SK-N-SH (cell line): Measurements from ENCODE around the gene EEF1G. TPM values are rescaled to one million over a fixed set of nuclear protein-coding genes. Genes with fewer than 3 reads are reported as not detected.

ENCODE experiments used
- CTCF ChIA-PET: fragments of 300-600, 350-600 bp; formaldehyde crosslinking; extraction: SDS; loops from one replicate; lab custom pipeline; 2021; lab: Yijun Ruan, JAX
- POLR2A ChIA-PET: fragments of 350-600 bp; sonication (Branson Sonifier 250); formaldehyde crosslinking; extraction: SDS; loops from one replicate; lab custom pipeline; 2020; ENCODE audit warnings: antibody characterized with exemption, inconsistent platforms; lab: Yijun Ruan, JAX
- DNase-seq: peaks from one replicate; pipeline ENCODE4 v3.0.0; 2012
- H2AFZ ChIP-seq: fragments of 200-600 bp; sonication (generic); 2 replicates; pipeline ENCODE4 v1.8.1; 2016; ENCODE audit warnings: antibody characterized with exemption, mild to moderate bottlenecking, low read depth
- H3F3A ChIP-seq: fragments of 200-600 bp; sonication (generic); replicated peaks from 2 replicates; pipeline ENCODE3; 2016; ENCODE audit warnings: antibody characterized with exemption, mild to moderate bottlenecking; ENCODE audit not compliant: insufficient read depth
- H3K27ac ChIP-seq, 2 experiments: fragments of 200-500 bp in 1 of 2; fragments of 200-600 bp in 1 of 2; sonication (Bioruptor generic) in 1 of 2; sonication (generic), shearing (Covaris generic) in 1 of 2; 2 replicates each; pipeline versions ENCODE4 v1.5.1 to v1.6.1; 2014 to 2016; ENCODE audit warnings: low read depth in 2 of 2, inconsistent platforms in 1 of 2, low read length in 1 of 2, mild to moderate bottlenecking in 1 of 2, mixed read lengths in 1 of 2
- H3K27me3 ChIP-seq: fragments of 200-600 bp; sonication (generic), shearing (Covaris generic); 2 replicates; pipeline ENCODE4 v1.6.1; 2016; ENCODE audit warnings: mixed run types; ENCODE audit not compliant: insufficient read depth
- H3K36me3 ChIP-seq, 2 experiments: fragments of 200-500 bp in 1 of 2; fragments of 200-600 bp in 1 of 2; sonication (Bioruptor generic) in 1 of 2; sonication (generic) in 1 of 2; replicated peaks in 1 of 2; 2 replicates each; pipeline versions ENCODE3 to v1.5.1; 2014 to 2016; ENCODE audit warnings: low read length in 1 of 2, mild to moderate bottlenecking in 1 of 2; ENCODE audit not compliant: insufficient read depth in 2 of 2, control insufficient read depth in 1 of 2
- H3K4me1 ChIP-seq, 2 experiments: fragments of 200-500 bp in 1 of 2; fragments of 200-600 bp in 1 of 2; sonication (Bioruptor generic) in 1 of 2; sonication (generic), shearing (Covaris generic) in 1 of 2; 2 replicates each; pipeline versions ENCODE4 v1.5.1 to v1.6.1; 2014 to 2016; ENCODE audit warnings: low read depth in 1 of 2, low read length in 1 of 2, mixed run types in 1 of 2; ENCODE audit not compliant: insufficient read depth in 2 of 2, control insufficient read depth in 1 of 2
- H3K4me2 ChIP-seq: fragments of 200-600 bp; sonication (generic), shearing (Covaris generic); 2 replicates; pipeline ENCODE4 v1.6.1; 2017; ENCODE audit warnings: mixed run types
- H3K4me3 ChIP-seq, 2 experiments: fragments of 200-500 bp in 1 of 2; fragments of 200-600 bp in 1 of 2; sonication (Bioruptor generic) in 1 of 2; sonication (generic), shearing (Covaris generic) in 1 of 2; 2 replicates each; pipeline versions ENCODE4 v1.5.1 to v1.8.1; 2014 to 2016; ENCODE audit warnings: low read depth in 2 of 2, inconsistent platforms in 1 of 2, low read length in 1 of 2, mild to moderate bottlenecking in 1 of 2, mixed read lengths in 1 of 2, moderate library complexity in 1 of 2
- H3K79me2 ChIP-seq: fragments of 200-600 bp; sonication (generic); 2 replicates; pipeline ENCODE4 v1.8.1; 2017; ENCODE audit warnings: mild to moderate bottlenecking; ENCODE audit not compliant: insufficient read depth
- H3K9ac ChIP-seq: fragments of 200-600 bp; sonication (generic); 2 replicates; pipeline ENCODE4 v1.6.1; 2017; ENCODE audit warnings: mixed run types
- H3K9me2 ChIP-seq: fragments of 200-600 bp; sonication (generic); 2 replicates; pipeline ENCODE4 v1.6.1; 2017; ENCODE audit warnings: mixed run types
- H3K9me3 ChIP-seq: fragments of 200-600 bp; sonication (generic); 2 replicates; pipeline ENCODE4 v1.6.1; 2017; ENCODE audit warnings: mixed run types, mild to moderate bottlenecking, moderate library complexity
- H4K20me1 ChIP-seq: fragments of 200-600 bp; sonication (generic); 2 replicates; pipeline ENCODE4 v1.6.1; 2017; ENCODE audit warnings: mild to moderate bottlenecking, mixed run types; ENCODE audit not compliant: insufficient read depth
- CHD2 ChIP-seq: fragments of 150-350 bp; IDR thresholded peaks from 2 replicates; pipeline ENCODE4 v1.6.1; 2018; ENCODE audit warnings: low read length; ENCODE audit not compliant: partially characterized antibody
- CTCF ChIP-seq: fragments of 200-600 bp; sonication (generic); IDR thresholded peaks from 2 replicates; pipeline ENCODE4 v1.6.1; 2017; ENCODE audit warnings: antibody characterized with exemption, mild to moderate bottlenecking, moderate library complexity
- EZH2phosphoT487 ChIP-seq: fragments of 200-600 bp; sonication (generic); IDR thresholded peaks from 2 replicates; pipeline ENCODE4 v1.6.1; 2017; ENCODE audit warnings: low read depth, mixed run types, mild to moderate bottlenecking, antibody characterized with exemption, moderate library complexity, borderline replicate concordance
- FOSL2 ChIP-seq: IDR thresholded peaks from 2 replicates; pipeline ENCODE4 v1.4.0; 2012; ENCODE audit warnings: low read depth, mild to moderate bottlenecking, moderate library complexity, borderline replicate concordance
- FOXJ3 ChIP-seq: sonication (generic); formaldehyde crosslinking; IDR thresholded peaks from 2 replicates; pipeline ENCODE4 v1.5.1; 2020; ENCODE audit warnings: mild to moderate bottlenecking, missing genetic modification reagents
- FOXM1 ChIP-seq: IDR thresholded peaks from 2 replicates; pipeline ENCODE4 v1.4.0; 2012; ENCODE audit warnings: low read depth, mild to moderate bottlenecking
- GABPA ChIP-seq: IDR thresholded peaks from 2 replicates; pipeline ENCODE4 v1.4.0; 2012; ENCODE audit warnings: low read depth, mild to moderate bottlenecking
- GATA2 ChIP-seq: sonication (generic); formaldehyde crosslinking; IDR thresholded peaks from 2 replicates; pipeline ENCODE4 v1.5.0; 2020; ENCODE audit warnings: mild to moderate bottlenecking, missing genetic modification reagents
- JUND ChIP-seq: IDR thresholded peaks from 2 replicates; pipeline ENCODE4 v1.4.0; 2012
- MEF2A ChIP-seq: IDR thresholded peaks from 2 replicates; pipeline ENCODE4 v1.4.0; 2012; ENCODE audit warnings: low read depth, borderline replicate concordance
- MXI1 ChIP-seq: IDR thresholded peaks from 2 replicates; pipeline ENCODE4 v1.6.1; 2012; ENCODE audit warnings: mild to moderate bottlenecking, low read depth, low read length, improper control_type of control experiment
- NFIC ChIP-seq: IDR thresholded peaks from 2 replicates; pipeline ENCODE4 v1.4.0; 2012; ENCODE audit warnings: borderline replicate concordance
- NRF1 ChIP-seq: IDR thresholded peaks from 2 replicates; pipeline ENCODE4 v1.6.1; 2012; ENCODE audit warnings: low read depth, mild to moderate bottlenecking, low read length
- RCOR1 ChIP-seq: fragments of 150-350 bp; IDR thresholded peaks from 2 replicates; pipeline ENCODE4 v1.6.1; 2017; ENCODE audit warnings: antibody characterized with exemption, low read length
- RFX5 ChIP-seq: IDR thresholded peaks from 2 replicates; pipeline ENCODE4 v1.6.1; 2012; ENCODE audit warnings: mild to moderate bottlenecking, improper control_type of control experiment, low read length
- SIN3A ChIP-seq: IDR thresholded peaks from 2 replicates; pipeline ENCODE4 v1.6.1; 2012; ENCODE audit warnings: low read depth, mild to moderate bottlenecking, low read length, moderate library complexity, borderline replicate concordance
- TCF12 ChIP-seq: IDR thresholded peaks from 2 replicates; pipeline ENCODE4 v1.4.0; 2012
- USF1 ChIP-seq: IDR thresholded peaks from 2 replicates; pipeline ENCODE4 v1.4.0; 2012; ENCODE audit warnings: low read depth, borderline replicate concordance
- WGBS: methylation state at CpG from one replicate; pipeline ENCODE4 v1.1.6; 2017; ENCODE audit warnings: low lambda C conversion rate; 5-methylcytosine and 5-hydroxymethylcytosine counted together
- polyA plus RNA-seq, 3 experiments: library from polyadenylated mRNA; depleted of rRNA; stranded (reverse); fragments of >200 nt; gene quantifications; 2 replicates each; pipeline ENCODE4 v1.2.3, GENCODE V29; 2012
- TF ChIP-seq, protein P1 (sequence below): IDR thresholded peaks from 2 replicates; pipeline ENCODE4 v1.4.0; 2012; ENCODE audit warnings: low read depth
- TF ChIP-seq, protein P2 (sequence below): fragments of 150-350 bp; IDR thresholded peaks from 2 replicates; pipeline ENCODE4 v1.6.1; 2016; ENCODE audit warnings: mild to moderate bottlenecking, low read depth, low read length
- TF ChIP-seq, protein P3 (sequence below): IDR thresholded peaks from 2 replicates; pipeline ENCODE4; 2012
- TF ChIP-seq, protein P4 (sequence below): IDR thresholded peaks from 2 replicates; pipeline ENCODE4 v1.4.0; 2012; ENCODE audit warnings: low read depth, borderline replicate concordance

The EEF1G gene
- polyA plus RNA-seq, 1 of the 3 experiments (the other 2 are of a cell fraction): 1,853 TPM

GRCh38 chr11:62611705-62612365 lies 38.1 kb upstream of the EEF1G start:
- no peaks in the 10 kb centered on the region for H3K9me2 ChIP-seq
- peaks cover 11 to 23% of the 10 kb centered on the region in 2 experiments for H3K36me3 ChIP-seq
- DNase-seq: peak; percentile 67
- no peak for TF ChIP-seq FOXM1
- TF ChIP-seq CHD2: peak; percentile 65
- no peak for TF ChIP-seq RFX5
- TF ChIP-seq MEF2A: no peak
- TF ChIP-seq RCOR1: no peak
- TF ChIP-seq GABPA: no peak
- no peak for TF ChIP-seq SIN3A
- no peak for TF ChIP-seq NFIC
- TF ChIP-seq, protein P1, sequence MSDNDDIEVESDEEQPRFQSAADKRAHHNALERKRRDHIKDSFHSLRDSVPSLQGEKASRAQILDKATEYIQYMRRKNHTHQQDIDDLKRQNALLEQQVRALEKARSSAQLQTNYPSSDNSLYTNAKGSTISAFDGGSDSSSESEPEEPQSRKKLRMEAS: peak; percentile 32; the same call in 1 of the 2 replicates
- no peak for TF ChIP-seq FOSL2
- no peak for TF ChIP-seq USF1
- TF ChIP-seq MXI1: no peak
- TF ChIP-seq JUND: no peak
- no peak for TF ChIP-seq GATA2 (CRISPR knock-in tag)
- TF ChIP-seq EZH2phosphoT487: no peak
- TF ChIP-seq, protein P2, sequence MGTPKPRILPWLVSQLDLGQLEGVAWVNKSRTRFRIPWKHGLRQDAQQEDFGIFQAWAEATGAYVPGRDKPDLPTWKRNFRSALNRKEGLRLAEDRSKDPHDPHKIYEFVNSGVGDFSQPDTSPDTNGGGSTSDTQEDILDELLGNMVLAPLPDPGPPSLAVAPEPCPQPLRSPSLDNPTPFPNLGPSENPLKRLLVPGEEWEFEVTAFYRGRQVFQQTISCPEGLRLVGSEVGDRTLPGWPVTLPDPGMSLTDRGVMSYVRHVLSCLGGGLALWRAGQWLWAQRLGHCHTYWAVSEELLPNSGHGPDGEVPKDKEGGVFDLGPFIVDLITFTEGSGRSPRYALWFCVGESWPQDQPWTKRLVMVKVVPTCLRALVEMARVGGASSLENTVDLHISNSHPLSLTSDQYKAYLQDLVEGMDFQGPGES: no peak
- TF ChIP-seq FOXJ3: no peak
- TF ChIP-seq, protein P3, sequence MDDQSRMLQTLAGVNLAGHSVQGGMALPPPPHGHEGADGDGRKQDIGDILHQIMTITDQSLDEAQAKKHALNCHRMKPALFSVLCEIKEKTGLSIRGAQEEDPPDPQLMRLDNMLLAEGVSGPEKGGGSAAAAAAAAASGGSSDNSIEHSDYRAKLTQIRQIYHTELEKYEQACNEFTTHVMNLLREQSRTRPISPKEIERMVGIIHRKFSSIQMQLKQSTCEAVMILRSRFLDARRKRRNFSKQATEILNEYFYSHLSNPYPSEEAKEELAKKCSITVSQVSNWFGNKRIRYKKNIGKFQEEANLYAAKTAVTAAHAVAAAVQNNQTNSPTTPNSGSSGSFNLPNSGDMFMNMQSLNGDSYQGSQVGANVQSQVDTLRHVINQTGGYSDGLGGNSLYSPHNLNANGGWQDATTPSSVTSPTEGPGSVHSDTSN: no peak
- TF ChIP-seq CTCF: no peak
- TF ChIP-seq NRF1: no peak
- TF ChIP-seq TCF12: no peak
- TF ChIP-seq, protein P4, sequence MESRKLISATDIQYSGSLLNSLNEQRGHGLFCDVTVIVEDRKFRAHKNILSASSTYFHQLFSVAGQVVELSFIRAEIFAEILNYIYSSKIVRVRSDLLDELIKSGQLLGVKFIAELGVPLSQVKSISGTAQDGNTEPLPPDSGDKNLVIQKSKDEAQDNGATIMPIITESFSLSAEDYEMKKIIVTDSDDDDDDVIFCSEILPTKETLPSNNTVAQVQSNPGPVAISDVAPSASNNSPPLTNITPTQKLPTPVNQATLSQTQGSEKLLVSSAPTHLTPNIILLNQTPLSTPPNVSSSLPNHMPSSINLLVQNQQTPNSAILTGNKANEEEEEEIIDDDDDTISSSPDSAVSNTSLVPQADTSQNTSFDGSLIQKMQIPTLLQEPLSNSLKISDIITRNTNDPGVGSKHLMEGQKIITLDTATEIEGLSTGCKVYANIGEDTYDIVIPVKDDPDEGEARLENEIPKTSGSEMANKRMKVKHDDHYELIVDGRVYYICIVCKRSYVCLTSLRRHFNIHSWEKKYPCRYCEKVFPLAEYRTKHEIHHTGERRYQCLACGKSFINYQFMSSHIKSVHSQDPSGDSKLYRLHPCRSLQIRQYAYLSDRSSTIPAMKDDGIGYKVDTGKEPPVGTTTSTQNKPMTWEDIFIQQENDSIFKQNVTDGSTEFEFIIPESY: 0 out of 2 replicates have a peak, but pooled peaks have one; percentile 5
- peaks cover 17% of the 10 kb centered on the region; the same call in 1 of the 2 replicates for H3K79me2 ChIP-seq
- H3K9ac ChIP-seq: peak overlapping the region; percentile 70
- H4K20me1 ChIP-seq: no peaks in the 10 kb centered on the region
- H3K27ac ChIP-seq: peak overlapping the region; percentile 70 to 92
- H3F3A ChIP-seq: peaks cover 27% of the 10 kb centered on the region
- ChIA-PET CTCF (interaction anchor here (0.7 to 6.9 kb wide), 19 partner anchors 8 to 842 kb away, joined by 3 to 69 read pairs (median 5); partner anchors contain the start of genes B3GAT3, C11orf98, CSKMT and LBHD1), POLR2A (interaction anchor here (1.0 to 2.7 kb wide), 6 partner anchors 8 to 53 kb away, joined by 3 to 18 read pairs (median 10); partner anchors contain the start of genes B3GAT3, C11orf98, CSKMT and EEF1G)
- H2AFZ ChIP-seq: peak overlapping the region; percentile 76
- no peaks in the 10 kb centered on the region for H3K27me3 ChIP-seq
- H3K4me2 ChIP-seq: peak overlapping the region; percentile 82
- WGBS: 1% methylated on average over 22 of the region's 34 CpGs
- H3K9me3 ChIP-seq: no peaks in the 10 kb centered on the region
- peaks cover 4 to 24% of the 10 kb centered on the region in 2 experiments; a peak in 2 of 4 replicates for H3K4me1 ChIP-seq
- peak overlapping the region; percentile 71 to 81 for H3K4me3 ChIP-seq
